ENCODE data around the gene SIGLEC15. TPM values are rescaled to one million over a fixed set of nuclear protein-coding genes. Genes with fewer than 3 reads are reported as not detected.
"Not testable (repeated sequence)": the region's sequence is repeated elsewhere in the genome, so short reads cannot be mapped to it uniquely, and the experiment has no call there.

SIGLEC15 gene
- total RNA-seq, 1 donor from 2014 or later = not detected

DNA sequence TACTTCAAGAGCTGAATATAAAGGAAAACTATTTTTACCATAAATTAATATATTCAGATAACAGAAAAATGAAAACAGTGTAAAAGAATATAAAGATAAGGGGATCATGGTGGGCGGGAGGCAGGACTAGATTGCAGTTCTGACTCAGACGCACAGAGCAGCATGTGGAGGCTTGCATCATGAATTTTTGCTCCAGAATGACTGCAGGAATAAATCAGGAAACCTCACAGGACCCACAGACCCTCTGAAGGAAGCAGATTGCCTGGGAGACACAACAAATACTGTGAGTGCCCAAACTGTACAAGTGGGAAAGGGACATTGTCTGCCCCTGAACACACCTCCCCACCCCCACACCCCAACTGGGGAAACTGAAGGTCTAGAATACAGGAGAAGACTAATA is 19.2 kb upstream of the SIGLEC15 start:
- H3K36me3 Mint-ChIP-seq = peaks cover 9% of the 10 kb centered on the region
- TF ChIP-seq, protein P1, sequence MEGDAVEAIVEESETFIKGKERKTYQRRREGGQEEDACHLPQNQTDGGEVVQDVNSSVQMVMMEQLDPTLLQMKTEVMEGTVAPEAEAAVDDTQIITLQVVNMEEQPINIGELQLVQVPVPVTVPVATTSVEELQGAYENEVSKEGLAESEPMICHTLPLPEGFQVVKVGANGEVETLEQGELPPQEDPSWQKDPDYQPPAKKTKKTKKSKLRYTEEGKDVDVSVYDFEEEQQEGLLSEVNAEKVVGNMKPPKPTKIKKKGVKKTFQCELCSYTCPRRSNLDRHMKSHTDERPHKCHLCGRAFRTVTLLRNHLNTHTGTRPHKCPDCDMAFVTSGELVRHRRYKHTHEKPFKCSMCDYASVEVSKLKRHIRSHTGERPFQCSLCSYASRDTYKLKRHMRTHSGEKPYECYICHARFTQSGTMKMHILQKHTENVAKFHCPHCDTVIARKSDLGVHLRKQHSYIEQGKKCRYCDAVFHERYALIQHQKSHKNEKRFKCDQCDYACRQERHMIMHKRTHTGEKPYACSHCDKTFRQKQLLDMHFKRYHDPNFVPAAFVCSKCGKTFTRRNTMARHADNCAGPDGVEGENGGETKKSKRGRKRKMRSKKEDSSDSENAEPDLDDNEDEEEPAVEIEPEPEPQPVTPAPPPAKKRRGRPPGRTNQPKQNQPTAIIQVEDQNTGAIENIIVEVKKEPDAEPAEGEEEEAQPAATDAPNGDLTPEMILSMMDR (IDR thresholded peaks at IDR 0.05; ENCODE audit: unreplicated experiment) = no peak
- H3K27me3 Mint-ChIP-seq (ENCODE audit: low read depth) = peaks cover 4% of the 10 kb centered on the region
- peaks cover 65% of the 10 kb centered on the region for H3K9me3 Mint-ChIP-seq
- H3K4me1 Mint-ChIP-seq = peaks cover 6% of the 10 kb centered on the region
- H3K27ac Mint-ChIP-seq = no peak overlapping the region
- H3K4me3 Mint-ChIP-seq = no peak overlapping the region
- DNase-seq (ENCODE audit: low spot score in 2 of 2, unreplicated experiment in 2 of 2) = no peak

DNA sequence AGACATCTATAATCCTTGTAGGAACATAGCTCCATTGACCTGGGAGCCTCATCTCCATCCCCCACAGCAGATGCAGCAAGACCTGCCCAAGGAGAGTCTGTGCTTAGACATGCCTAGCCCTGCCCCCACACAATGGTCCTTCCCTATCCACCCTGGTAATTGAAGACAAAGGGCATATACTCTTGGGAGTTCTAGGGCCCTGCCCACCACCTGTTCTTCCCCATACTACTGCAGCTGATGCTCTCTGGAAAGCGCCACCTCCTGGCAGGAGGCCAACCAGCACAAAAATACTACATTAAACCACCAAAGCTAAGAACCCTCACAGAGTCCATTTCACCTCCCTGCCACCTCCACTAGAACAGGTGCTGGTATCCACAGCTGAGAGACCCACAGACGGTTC is 18.3 kb upstream of the SIGLEC15 start:
- not testable (repeated sequence) for H3K27me3 Mint-ChIP-seq (ENCODE audit: low read depth); H3K4me3 Mint-ChIP-seq; H3K4me1 Mint-ChIP-seq; H3K27ac Mint-ChIP-seq; DNase-seq (ENCODE audit: low spot score in 2 of 2, unreplicated experiment in 2 of 2); H3K36me3 Mint-ChIP-seq
- peaks cover 58% of the 10 kb centered on the region for H3K9me3 Mint-ChIP-seq

DNA sequence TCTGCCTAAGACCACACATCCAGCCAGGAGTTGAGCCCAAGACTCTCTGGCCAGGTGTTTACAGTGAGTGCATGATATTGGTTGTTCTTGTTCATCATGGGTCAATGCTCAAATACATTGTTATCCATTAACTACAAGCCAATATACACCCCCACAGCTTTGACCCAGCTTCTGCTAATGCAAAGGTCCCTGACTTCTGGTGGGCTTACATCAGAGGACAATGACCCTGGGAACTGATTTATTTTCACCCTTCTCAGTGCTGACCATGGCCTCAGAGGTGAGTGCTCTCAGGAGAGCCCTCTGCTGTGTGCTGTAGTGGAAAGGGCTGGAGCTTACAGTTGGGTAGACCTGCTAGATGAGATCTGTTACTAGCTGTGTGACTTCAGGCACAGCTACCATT is 10.7 kb upstream of the SIGLEC15 start:
- H3K4me3 Mint-ChIP-seq; H3K27ac Mint-ChIP-seq; H3K36me3 Mint-ChIP-seq; H3K27me3 Mint-ChIP-seq (ENCODE audit: low read depth); H3K4me1 Mint-ChIP-seq; DNase-seq (ENCODE audit: low spot score in 2 of 2, unreplicated experiment in 2 of 2): not testable (repeated sequence)
- H3K9me3 Mint-ChIP-seq = peaks cover 17% of the 10 kb centered on the region

DNA sequence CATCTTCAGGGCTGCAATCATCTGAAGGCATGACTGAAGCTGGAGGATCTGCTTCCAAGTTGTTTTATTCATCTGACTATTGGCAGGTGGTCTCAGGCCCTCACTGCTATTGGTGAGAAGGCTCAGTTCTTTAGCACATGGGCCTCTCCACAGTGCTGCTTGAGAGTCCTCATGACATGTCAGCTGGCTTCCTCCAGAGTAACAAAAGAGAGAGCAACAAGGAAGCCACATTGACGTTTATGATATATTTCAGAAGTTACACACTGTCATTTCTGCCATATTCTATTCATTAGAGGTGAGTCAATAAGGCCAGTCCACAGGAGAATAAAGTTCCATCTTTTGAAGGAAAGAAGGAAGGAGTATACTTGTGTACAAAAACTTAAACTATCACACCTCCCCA is 7.9 kb upstream of the SIGLEC15 start:
- DNase-seq (ENCODE audit: low spot score in 2 of 2, unreplicated experiment in 2 of 2) = no peak
- Mint-ChIP-seq H3K4me1 (no peaks in the 10 kb centered on the region), H3K27ac (no peak overlapping the region), H3K4me3 (no peak overlapping the region), H3K9me3 (peaks cover 17% of the 10 kb centered on the region), H3K36me3 (no peaks in the 10 kb centered on the region), H3K27me3 (ENCODE audit: low read depth) (peaks cover 11% of the 10 kb centered on the region)
- TF ChIP-seq, protein P1 (IDR thresholded peaks at IDR 0.05; ENCODE audit: unreplicated experiment) = no peak

DNA sequence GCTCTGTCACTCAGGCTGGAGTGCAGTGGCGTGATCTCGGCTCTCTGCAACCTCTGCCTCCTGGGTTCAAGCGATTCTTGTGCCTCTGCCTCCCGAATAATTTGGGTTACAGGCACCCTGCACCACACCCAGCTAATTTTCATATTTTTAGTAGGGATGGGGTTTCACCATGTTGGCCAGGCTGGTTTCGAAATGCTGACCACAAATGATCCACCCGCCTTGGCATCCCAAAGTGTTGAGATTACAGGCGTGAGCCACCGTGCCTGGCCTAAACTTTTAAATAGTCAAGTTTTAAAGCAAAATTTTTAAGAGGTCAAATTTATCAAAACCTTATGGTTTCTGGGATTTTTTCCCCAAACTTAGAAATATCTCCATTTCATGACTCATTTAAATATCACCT is 6.7 kb upstream of the SIGLEC15 start:
- DNase-seq (ENCODE audit: low spot score in 2 of 2, unreplicated experiment in 2 of 2); H3K4me3 Mint-ChIP-seq; H3K36me3 Mint-ChIP-seq; H3K4me1 Mint-ChIP-seq; H3K27ac Mint-ChIP-seq: not testable (repeated sequence)
- Mint-ChIP-seq H3K27me3 (ENCODE audit: low read depth) (peaks cover 11% of the 10 kb centered on the region), H3K9me3 (peaks cover 17% of the 10 kb centered on the region)

DNA sequence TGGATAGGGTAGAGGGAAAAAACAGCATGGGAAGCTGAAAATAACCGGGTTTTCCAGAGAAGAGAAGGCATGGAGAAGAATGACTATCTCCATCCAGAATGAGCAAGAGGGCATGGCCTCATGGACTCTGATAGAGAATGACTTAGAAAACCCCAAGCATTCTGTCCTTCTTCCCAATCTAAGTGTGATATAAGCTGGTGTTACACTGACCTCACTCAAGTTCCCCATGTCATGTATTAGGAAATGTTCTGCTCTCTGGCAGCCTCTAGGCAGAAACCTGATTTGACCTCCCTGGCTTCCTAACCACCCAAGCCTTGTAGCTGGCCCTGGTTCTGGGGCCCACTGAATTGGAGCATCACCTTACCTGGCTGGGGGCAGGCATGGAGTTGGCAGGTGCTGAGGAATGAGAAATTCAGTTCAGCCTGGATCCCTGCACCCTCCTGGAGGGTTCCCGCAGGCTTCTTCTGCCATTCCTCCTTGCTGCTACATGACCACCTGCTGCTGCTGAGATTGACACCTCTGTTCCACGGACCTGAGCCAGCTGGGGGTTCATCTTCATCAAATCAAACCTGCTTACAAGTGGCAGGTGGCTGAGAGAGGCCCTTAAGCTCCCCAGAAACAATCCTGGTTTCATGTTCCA is 5.2 kb upstream of the SIGLEC15 start:
- no peak overlapping the region for H3K4me3 Mint-ChIP-seq
- TF ChIP-seq, protein P1 (IDR thresholded peaks at IDR 0.05; ENCODE audit: unreplicated experiment) = no peak
- no peak for DNase-seq (ENCODE audit: low spot score in 2 of 2, unreplicated experiment in 2 of 2)
- no peaks in the 10 kb centered on the region for H3K4me1 Mint-ChIP-seq
- peaks cover 17% of the 10 kb centered on the region for H3K27me3 Mint-ChIP-seq (ENCODE audit: low read depth)
- H3K9me3 Mint-ChIP-seq = peaks cover 13% of the 10 kb centered on the region
- no peak overlapping the region for H3K27ac Mint-ChIP-seq
- H3K36me3 Mint-ChIP-seq = no peaks in the 10 kb centered on the region

DNA sequence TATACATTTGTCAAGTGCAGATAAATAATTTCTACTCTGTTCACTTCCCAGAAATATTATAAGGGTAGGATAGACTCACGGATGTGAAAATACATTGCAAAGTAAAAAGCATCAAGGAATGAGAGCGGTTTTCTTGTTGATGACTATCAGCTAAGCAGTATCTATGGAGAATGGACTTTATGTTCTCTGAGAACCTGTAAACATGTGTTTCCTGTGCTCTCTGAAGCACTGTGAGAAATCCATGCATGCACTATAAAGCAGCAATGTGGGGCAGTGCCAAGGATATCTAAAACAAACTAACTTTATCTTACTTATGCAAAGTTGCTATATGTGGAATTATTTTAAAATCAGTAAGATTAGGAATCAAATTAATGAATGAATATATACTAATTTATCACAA is 4.4 kb upstream of the SIGLEC15 start:
- no peaks in the 10 kb centered on the region for H3K4me1 Mint-ChIP-seq
- H3K36me3 Mint-ChIP-seq = no peaks in the 10 kb centered on the region
- H3K4me3 Mint-ChIP-seq = no peak overlapping the region
- TF ChIP-seq, protein P1 (IDR thresholded peaks at IDR 0.05; ENCODE audit: unreplicated experiment) = no peak
- H3K9me3 Mint-ChIP-seq = peaks cover 13% of the 10 kb centered on the region
- no peak for DNase-seq (ENCODE audit: low spot score in 2 of 2, unreplicated experiment in 2 of 2)
- H3K27me3 Mint-ChIP-seq (ENCODE audit: low read depth) = peaks cover 19% of the 10 kb centered on the region
- H3K27ac Mint-ChIP-seq = no peak overlapping the region

All from mesothelial cell of epicardium (in vitro differentiated cells).